LNCaP clone FGC (cell line): ENCODE results near the gene CD274.
A peak's percentile ranks its signal among the peaks of the same experiment; 100 is the strongest.
"Not testable (repeated sequence)": the region's sequence is repeated elsewhere in the genome, so short reads cannot be mapped to it uniquely, and the experiment has no call there.

ENCODE experiments used
- DNase-seq: peaks from one replicate; pipeline ENCODE4 v3.0.0-alpha.2; 2011; ENCODE audit warnings: low read depth
- H3K4me3 ChIP-seq: 2 replicates; pipeline ENCODE4 v1.5.1; 2011; ENCODE audit warnings: mild to moderate bottlenecking, low read depth, low read length, control low read depth
- TF ChIP-seq, protein P1 (sequence below): IDR thresholded peaks from 2 replicates; pipeline ENCODE4 v1.5.1; 2012; ENCODE audit warnings: mild to moderate bottlenecking; ENCODE audit not compliant: control insufficient read depth, insufficient read depth; ENCODE audit errors: extremely low read depth

Gene CD274

DNA sequence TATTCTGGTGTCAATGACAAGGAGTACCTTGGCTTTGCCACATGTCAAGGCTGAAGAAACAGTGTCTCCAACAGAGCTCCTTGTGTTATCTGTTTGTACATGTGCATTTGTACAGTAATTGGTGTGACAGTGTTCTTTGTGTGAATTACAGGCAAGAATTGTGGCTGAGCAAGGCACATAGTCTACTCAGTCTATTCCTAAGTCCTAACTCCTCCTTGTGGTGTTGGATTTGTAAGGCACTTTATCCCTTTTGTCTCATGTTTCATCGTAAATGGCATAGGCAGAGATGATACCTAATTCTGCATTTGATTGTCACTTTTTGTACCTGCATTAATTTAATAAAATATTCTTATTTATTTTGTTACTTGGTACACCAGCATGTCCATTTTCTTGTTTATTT lies 19.8 kb downstream of the CD274 start:
- H3K4me3 ChIP-seq, result no peak overlapping the region
- TF ChIP-seq, protein P1, sequence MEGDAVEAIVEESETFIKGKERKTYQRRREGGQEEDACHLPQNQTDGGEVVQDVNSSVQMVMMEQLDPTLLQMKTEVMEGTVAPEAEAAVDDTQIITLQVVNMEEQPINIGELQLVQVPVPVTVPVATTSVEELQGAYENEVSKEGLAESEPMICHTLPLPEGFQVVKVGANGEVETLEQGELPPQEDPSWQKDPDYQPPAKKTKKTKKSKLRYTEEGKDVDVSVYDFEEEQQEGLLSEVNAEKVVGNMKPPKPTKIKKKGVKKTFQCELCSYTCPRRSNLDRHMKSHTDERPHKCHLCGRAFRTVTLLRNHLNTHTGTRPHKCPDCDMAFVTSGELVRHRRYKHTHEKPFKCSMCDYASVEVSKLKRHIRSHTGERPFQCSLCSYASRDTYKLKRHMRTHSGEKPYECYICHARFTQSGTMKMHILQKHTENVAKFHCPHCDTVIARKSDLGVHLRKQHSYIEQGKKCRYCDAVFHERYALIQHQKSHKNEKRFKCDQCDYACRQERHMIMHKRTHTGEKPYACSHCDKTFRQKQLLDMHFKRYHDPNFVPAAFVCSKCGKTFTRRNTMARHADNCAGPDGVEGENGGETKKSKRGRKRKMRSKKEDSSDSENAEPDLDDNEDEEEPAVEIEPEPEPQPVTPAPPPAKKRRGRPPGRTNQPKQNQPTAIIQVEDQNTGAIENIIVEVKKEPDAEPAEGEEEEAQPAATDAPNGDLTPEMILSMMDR, result peak; percentile 31; the same call in 1 of the 2 replicates

DNA sequence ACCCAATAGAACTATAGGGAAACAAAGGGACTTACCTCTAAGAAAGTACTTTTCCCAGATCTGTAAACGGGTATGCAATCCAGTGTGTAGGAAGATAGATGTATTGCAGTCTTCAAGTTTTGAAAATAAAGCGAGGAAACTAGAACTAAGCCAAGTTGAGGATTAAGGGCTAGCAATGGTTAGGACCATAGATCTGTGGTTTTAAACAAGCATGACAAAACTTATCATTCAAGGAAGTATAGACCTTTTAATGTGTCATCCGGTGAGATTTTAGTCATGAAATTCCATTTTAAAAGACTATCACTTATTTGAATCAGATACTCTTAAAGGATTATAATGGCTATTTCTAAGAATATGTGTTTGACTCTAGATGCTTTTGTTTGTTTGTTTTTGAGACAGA lies 20.5 kb downstream of the CD274 start:
- H3K4me3 ChIP-seq, result no peak overlapping the region
- no peak for DNase-seq
- TF ChIP-seq, protein P1, result no peak

More for the DNA sequence above, 19.8 kb downstream of the CD274 start:
- peak; percentile 11 for DNase-seq

DNA sequence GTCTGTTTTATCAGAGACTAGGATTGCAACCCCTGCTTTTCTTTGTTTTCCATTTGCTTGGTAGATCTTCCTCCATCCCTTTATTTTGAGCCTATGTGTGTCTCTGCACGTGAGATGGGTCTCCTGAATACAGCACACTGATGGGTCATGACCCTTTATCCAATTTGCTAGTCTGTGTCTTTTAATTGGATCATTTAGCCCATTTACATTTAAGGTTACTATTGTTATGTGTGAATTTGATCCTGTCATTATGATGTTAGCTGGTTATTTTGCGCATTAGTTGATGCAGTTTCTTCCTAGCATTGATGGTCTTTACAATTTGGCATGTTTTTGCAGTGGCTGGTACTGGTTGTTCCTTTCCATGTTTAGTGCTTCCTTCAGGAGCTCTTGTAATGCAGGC lies 25.3 kb downstream of the CD274 start:
- not testable (repeated sequence) for DNase-seq

DNA sequence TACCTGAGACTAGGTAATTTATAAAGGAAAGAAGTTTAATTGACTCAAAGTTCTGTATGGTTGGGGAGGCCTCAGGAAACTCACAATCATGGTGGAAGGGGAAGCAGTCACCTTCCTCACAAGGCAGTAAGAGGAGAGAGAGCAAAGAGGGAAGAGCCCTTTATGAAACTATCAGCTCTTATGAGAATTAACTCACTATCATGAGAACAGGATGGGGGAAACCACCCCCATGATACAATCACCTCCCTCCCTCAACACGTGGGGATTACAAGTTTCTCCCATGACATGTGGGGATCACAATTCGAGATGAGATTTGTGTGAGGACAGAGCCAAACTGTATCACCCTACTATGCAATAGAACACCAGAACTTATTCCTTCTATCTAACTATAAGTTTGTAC lies 27.9 kb downstream of the CD274 start:
- DNase-seq, result no peak
- H3K4me3 ChIP-seq, result no peak overlapping the region
- TF ChIP-seq, protein P1, result no peak

More for the DNA sequence above, 25.3 kb downstream of the CD274 start:
- not testable (repeated sequence) for H3K4me3 ChIP-seq

DNA sequence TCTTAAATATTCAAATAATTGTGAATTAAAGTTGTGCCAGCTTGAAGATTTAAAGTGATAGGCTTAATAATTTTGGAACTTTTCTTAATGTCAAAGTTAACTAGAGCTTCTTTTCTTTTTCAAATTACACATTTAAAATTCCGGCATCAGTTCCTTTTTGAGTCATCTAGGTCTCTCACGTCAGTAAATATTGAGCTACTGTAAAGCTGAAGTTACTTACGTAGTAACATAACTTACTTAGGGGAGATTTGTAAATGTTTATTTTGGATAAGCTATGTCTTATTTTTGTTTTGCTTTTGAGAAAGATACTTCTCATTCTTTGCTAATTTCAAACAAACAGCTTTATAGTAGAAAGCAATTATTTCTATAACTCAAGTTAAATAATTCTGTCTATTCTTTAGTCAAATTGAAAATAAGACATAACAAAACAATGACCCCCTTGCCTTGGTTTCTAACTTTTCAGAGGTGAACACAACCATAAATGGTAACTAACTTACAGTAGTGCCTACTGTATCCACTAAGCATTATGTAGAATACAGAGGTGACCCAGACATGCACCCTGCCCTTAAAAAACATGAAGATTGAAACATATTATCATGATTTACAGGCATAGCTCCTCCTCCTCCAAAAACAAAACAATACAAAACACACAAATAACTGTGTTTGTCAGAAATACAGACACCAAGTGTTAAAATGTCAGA lies 29.8 kb downstream of the CD274 start:
- TF ChIP-seq, protein P1, result no peak
- no peak for DNase-seq
- H3K4me3 ChIP-seq, result no peak overlapping the region

DNA sequence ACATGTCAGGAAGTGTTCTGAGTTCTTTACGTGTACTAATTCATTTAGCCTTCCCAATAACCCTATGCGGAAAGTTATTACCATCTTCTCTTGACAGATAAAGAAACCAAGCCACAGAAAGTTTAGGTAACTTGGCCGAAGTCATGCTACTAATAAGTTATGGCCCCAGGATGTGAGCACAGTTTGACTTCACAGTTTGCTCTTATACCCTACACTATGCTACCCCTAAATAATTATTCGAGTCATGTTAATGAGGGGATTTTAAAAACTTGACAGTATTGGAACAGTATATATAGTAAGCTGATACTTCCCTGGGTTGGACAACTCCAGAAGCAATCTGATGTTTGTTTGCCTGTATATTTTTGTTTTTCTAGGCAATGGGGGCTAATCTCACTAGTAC lies 30.6 kb downstream of the CD274 start:
- no peak overlapping the region for H3K4me3 ChIP-seq
- no peak for DNase-seq
- TF ChIP-seq, protein P1, result no peak

DNA sequence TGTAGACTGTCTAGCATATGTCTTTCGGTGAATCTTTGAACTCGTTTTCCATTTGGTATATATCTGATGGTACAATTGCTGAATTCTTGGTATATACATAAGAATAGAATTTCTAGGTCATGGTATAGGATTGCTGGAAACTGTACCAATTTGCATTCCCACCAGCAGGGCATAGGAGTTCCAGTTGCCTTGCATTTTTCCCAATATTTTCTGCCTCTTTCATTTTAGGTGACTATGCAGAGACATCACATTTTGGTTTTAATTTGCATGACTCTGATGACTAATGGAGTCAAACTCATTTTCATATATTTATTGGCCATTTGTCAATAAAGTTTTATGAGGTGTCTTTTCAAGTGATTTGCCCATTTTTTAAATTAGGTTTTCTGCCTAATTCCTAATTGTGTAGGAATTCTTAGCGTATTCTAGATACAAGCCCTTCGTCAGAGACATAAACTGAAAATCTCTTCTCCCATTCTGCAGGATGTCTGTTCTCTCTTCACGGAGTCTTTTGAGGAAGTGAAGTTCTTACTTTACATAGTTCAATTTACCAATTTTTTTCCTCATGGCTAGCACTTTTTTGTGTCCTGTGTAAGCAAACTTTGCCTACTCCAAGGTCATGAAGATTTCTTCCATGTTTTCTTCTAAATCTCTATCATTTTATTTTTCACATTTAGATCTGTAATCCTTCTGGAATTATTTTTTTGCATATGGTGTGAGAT lies 31.1 kb downstream of the CD274 start:
- no peak overlapping the region for H3K4me3 ChIP-seq
- no peak for DNase-seq
- TF ChIP-seq, protein P1, result no peak
